Activated CD4-positive, alpha-beta T cell treated with anti-CD3 and anti-CD28 coated beads, Interleukin-2, amount 10 ng/mL, durations not matched to agents 24 days and 14 days (primary cell): ENCODE data around the gene TNIP1. TPM values are rescaled to one million over a fixed set of nuclear protein-coding genes. Genes with fewer than 3 reads are reported as not detected.

Source experiments
- DNase-seq: peaks from one replicate; pipeline ENCODE4 v3.0.0; 2022
- H3K27ac Mint-ChIP-seq: one replicate; pipeline ENCODE4 v1.8.0; 2022; ENCODE audit warnings: mild to moderate bottlenecking, mixed read lengths
- H3K27me3 Mint-ChIP-seq: one replicate; pipeline ENCODE4 v1.8.0; 2022; ENCODE audit warnings: mixed read lengths
- H3K36me3 Mint-ChIP-seq: one replicate; pipeline ENCODE4 v1.8.0; 2022; ENCODE audit warnings: low read depth, mild to moderate bottlenecking, mixed read lengths
- H3K4me1 Mint-ChIP-seq: one replicate; pipeline ENCODE4 v1.8.0; 2021; ENCODE audit warnings: mixed read lengths
- H3K4me3 Mint-ChIP-seq: one replicate; pipeline ENCODE4 v1.8.0; 2022; ENCODE audit warnings: mild to moderate bottlenecking, moderate library complexity, mixed read lengths
- H3K9me3 Mint-ChIP-seq: one replicate; pipeline ENCODE4 v1.8.0; 2021; ENCODE audit warnings: mixed read lengths
- intact Hi-C: fragments of 100-400 bp; cut with micrococcal nuclease; formaldehyde crosslinking; loops from one replicate; pipeline ENCODE4 v1.15.1; 2023
- total RNA-seq: library from RNA; stranded (reverse); gene quantifications from 2 replicates; pipeline ENCODE4 v1.2.3, GENCODE V29; 2022

TNIP1 gene
- total RNA-seq, 1 donor from 2014 or later, result 345 TPM

- Mint-ChIP-seq H3K4me3 (no peak overlapping the region), H3K9me3 (no peaks in the 10 kb centered on the region), H3K27ac (no peak overlapping the region), H3K36me3 (peaks cover 78% of the 10 kb centered on the region), H3K4me1 (peaks cover 3% of the 10 kb centered on the region), H3K27me3 (no peaks in the 10 kb centered on the region)
- intact Hi-C loops, result no loop called here
- DNase-seq, result no peak
These were observed 49.3 kb downstream of the TNIP1 start for GRCh38 chr5:151031554-151031953.

DNA sequence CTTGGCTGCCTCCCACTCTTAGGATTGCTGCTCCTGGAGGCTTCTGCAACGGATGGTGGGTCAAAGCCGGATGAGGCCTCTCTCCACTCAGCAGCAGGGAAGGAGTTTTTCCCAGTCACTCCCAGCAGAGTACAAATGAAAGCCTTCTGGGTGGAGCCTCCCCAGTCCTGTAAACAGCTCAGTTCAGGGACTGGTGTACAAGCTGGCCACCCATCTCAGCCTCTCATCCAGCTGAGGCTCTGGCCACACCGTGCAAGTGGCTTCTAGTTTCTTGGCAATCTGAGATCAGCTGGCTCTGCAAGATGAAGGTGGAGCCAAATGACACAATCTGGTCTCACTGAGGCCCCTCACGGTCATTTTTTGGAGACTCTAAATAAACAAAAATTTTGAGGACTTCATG, 50.5 kb downstream of the TNIP1 start:
- H3K27ac Mint-ChIP-seq, result no peak overlapping the region
- H3K27me3 Mint-ChIP-seq, result no peaks in the 10 kb centered on the region
- H3K36me3 Mint-ChIP-seq, result peaks cover 76% of the 10 kb centered on the region

GRCh38 chr5:151030056-151030336, 50.8 kb downstream of the TNIP1 start:
- H3K4me3 Mint-ChIP-seq, result no peak overlapping the region
- DNase-seq, result no peak
- intact Hi-C loops, result no loop called here
- H3K9me3 Mint-ChIP-seq, result no peaks in the 10 kb centered on the region
- H3K27ac Mint-ChIP-seq, result no peak overlapping the region
- H3K4me1 Mint-ChIP-seq, result peaks cover 3% of the 10 kb centered on the region
- peaks cover 77% of the 10 kb centered on the region for H3K36me3 Mint-ChIP-seq
- no peaks in the 10 kb centered on the region for H3K27me3 Mint-ChIP-seq

More for the DNA sequence above, 50.5 kb downstream of the TNIP1 start:
- no peak for DNase-seq
- intact Hi-C loops, result no loop called here
- no peak overlapping the region for H3K4me3 Mint-ChIP-seq
- no peaks in the 10 kb centered on the region for H3K9me3 Mint-ChIP-seq
- H3K4me1 Mint-ChIP-seq, result peaks cover 3% of the 10 kb centered on the region

DNA sequence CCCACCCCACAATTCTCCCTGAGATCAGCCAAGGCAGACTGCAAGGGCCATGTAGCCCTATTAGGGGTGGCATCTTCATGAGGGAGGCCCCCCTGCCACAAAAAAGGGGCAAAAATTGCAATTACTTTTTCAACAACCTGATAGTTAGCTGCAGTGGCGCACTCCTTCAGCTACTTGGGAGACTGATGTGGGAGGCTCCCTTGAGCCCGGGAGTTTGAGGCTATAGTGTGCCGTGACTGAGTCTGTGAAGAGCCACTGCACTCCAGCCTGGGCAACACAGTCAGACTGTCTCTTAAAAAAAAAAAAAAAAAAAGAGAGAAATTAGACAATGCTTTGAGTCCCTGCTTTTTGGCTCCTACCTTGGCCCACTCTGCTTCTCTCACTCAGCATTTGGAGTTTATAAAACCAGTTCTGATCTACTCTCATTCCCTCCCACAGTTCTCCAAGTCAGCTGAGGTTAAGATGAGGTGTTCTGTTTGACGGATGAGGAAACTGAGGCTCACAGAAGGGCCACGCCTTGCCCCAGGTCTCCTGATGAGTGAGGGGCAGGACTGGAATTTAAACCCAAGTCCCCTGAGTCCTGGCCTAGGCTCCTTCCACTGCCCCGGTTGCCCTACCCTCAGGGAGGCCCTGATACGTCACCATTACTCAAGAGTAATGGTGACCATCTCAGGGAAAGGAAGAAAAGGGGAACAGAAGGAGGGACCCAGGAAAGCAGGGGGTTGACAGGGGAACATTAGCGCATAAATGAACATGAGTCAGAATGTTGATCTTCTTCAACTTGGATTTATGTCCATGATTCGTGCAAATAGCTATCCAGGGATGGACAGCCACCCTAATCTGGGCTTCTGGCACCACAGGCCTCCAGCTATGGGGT, 51.4 kb downstream of the TNIP1 start:
- no peak overlapping the region for H3K4me3 Mint-ChIP-seq
- H3K9me3 Mint-ChIP-seq, result no peaks in the 10 kb centered on the region
- intact Hi-C loops, result no loop called here
- peaks cover 2% of the 10 kb centered on the region for H3K4me1 Mint-ChIP-seq
- peaks cover 75% of the 10 kb centered on the region for H3K36me3 Mint-ChIP-seq
- H3K27me3 Mint-ChIP-seq, result no peaks in the 10 kb centered on the region
- no peak overlapping the region for H3K27ac Mint-ChIP-seq
- no peak for DNase-seq

DNA sequence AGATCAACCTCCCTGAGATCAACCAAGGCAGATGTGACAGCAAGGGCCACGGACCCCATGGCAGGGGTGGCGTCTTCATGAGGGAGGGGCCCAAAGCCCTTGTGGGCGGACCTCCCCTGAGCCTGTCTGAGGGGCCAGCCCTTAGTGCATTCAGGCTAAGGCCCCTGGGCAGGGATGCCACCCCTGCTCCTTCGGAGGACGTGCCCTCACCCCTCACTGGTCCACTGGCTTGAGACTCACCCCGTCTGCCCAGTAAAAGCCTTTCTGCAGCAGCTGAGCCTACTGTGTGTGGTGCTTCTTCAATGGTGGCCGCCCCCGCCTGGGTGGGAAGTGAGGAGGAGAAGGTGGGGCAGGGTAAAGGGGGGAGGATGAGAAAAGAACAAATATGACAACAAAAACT, 52.1 kb downstream of the TNIP1 start:
- Mint-ChIP-seq H3K27ac (no peak overlapping the region), H3K36me3 (peaks cover 69% of the 10 kb centered on the region), H3K9me3 (no peaks in the 10 kb centered on the region), H3K27me3 (no peaks in the 10 kb centered on the region), H3K4me3 (no peak overlapping the region), H3K4me1 (no peaks in the 10 kb centered on the region)
- intact Hi-C loops, result no loop called here
- no peak for DNase-seq

- Mint-ChIP-seq H3K9me3 (no peaks in the 10 kb centered on the region), H3K27ac (no peak overlapping the region), H3K27me3 (no peaks in the 10 kb centered on the region), H3K4me3 (no peak overlapping the region), H3K36me3 (peaks cover 66% of the 10 kb centered on the region), H3K4me1 (no peaks in the 10 kb centered on the region)
- intact Hi-C loops, result no loop called here
- no peak for DNase-seq
These were observed 52.8 kb downstream of the TNIP1 start for GRCh38 chr5:151027961-151028479.

DNA sequence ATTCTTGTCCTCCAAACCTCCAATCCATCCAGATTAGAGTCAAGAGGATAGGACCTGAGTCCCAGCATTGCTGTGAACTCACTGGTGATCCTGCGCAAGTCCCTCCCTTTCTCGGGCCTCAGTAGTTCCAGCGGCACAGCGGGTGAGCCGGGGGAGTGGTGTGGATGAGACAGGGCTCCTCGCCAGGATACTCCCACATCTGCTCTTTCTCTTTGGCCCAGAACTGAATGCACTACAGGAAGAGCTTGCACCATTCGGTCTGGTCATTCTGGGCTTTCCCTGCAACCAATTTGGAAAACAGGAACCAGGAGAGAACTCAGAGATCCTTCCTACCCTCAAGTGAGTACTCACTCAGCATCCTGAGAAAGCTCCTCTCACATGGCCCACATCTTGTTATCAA, 54.2 kb downstream of the TNIP1 start:
- intact Hi-C loops, result no loop called here
- Mint-ChIP-seq H3K27ac (peak overlapping the region; percentile 25), H3K4me3 (no peak overlapping the region), H3K4me1 (no peaks in the 10 kb centered on the region), H3K36me3 (peaks cover 63% of the 10 kb centered on the region), H3K27me3 (no peaks in the 10 kb centered on the region), H3K9me3 (no peaks in the 10 kb centered on the region)
- DNase-seq, result no peak

DNA sequence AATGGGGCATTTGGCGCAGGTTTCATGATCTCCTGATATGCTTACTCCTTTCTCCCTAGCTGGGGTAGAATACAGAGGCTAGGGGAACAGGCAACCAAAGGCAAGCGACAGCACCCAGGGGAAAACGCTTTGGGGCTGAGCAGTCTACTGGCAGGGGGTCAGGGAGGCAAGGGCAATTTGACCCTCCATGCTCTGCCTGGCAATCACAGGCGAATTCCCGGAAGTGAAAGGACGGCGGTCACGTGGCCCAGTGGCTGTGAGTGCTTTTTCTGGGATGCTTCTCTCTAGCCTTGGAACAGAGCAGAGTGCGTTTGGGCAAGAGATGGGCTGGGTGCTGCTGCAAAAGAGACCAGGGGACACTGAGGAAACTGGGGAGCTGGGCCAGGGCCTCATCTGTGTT, 54.7 kb downstream of the TNIP1 start:
- peaks cover 61% of the 10 kb centered on the region for H3K36me3 Mint-ChIP-seq
- H3K27ac Mint-ChIP-seq, result no peak overlapping the region
- H3K4me3 Mint-ChIP-seq, result no peak overlapping the region
- no peaks in the 10 kb centered on the region for H3K9me3 Mint-ChIP-seq
- intact Hi-C loops, result no loop called here
- H3K27me3 Mint-ChIP-seq, result peaks cover 2% of the 10 kb centered on the region
- peaks cover 2% of the 10 kb centered on the region for H3K4me1 Mint-ChIP-seq
- no peak for DNase-seq

DNA sequence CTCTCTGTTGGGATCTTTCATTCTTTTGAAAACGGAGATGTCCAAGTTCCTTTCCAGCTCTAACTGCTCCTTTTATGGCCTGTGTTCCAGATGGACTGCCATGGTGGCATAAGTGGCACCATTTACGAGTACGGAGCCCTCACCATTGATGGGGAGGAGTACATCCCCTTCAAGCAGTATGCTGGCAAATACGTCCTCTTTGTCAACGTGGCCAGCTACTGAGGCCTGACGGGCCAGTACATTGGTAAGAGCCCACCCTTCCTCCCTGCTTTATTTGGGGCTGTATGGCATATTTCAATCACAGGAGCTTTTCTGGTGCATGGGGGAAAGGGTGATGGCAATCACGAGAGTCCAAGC, 55.6 kb downstream of the TNIP1 start:
- intact Hi-C loops, result no loop called here
- Mint-ChIP-seq H3K9me3 (no peaks in the 10 kb centered on the region), H3K27ac (no peak overlapping the region), H3K4me3 (no peak overlapping the region), H3K4me1 (peaks cover 5% of the 10 kb centered on the region), H3K27me3 (peaks cover 5% of the 10 kb centered on the region), H3K36me3 (peaks cover 57% of the 10 kb centered on the region)
- DNase-seq, result no peak

GRCh38 chr5:151024440-151025249, 56.2 kb downstream of the TNIP1 start:
- Mint-ChIP-seq H3K27me3 (peaks cover 5% of the 10 kb centered on the region), H3K4me1 (peaks cover 5% of the 10 kb centered on the region), H3K4me3 (no peak overlapping the region), H3K27ac (no peak overlapping the region), H3K36me3 (peaks cover 56% of the 10 kb centered on the region), H3K9me3 (no peaks in the 10 kb centered on the region)
- DNase-seq, result no peak
- intact Hi-C loops, result no loop called here

- Mint-ChIP-seq H3K4me1 (peaks cover 12% of the 10 kb centered on the region), H3K27ac (no peak overlapping the region)
These were observed 57.2 kb downstream of the TNIP1 start for GRCh38 chr5:151023651-151024050.

GRCh38 chr5:151023047-151023615, 57.7 kb downstream of the TNIP1 start:
- Mint-ChIP-seq H3K4me1 (peaks cover 12% of the 10 kb centered on the region), H3K9me3 (no peaks in the 10 kb centered on the region), H3K4me3 (no peak overlapping the region), H3K27me3 (peaks cover 7% of the 10 kb centered on the region), H3K36me3 (peaks cover 46% of the 10 kb centered on the region), H3K27ac (no peak overlapping the region)
- intact Hi-C loops, result no loop called here
- DNase-seq, result no peak

More at GRCh38 chr5:151023651-151024050, 57.2 kb downstream of the TNIP1 start:
- Mint-ChIP-seq H3K36me3 (peaks cover 50% of the 10 kb centered on the region), H3K4me3 (no peak overlapping the region), H3K9me3 (no peaks in the 10 kb centered on the region), H3K27me3 (peaks cover 7% of the 10 kb centered on the region)
- intact Hi-C loops, result no loop called here
- no peak for DNase-seq

- H3K27ac Mint-ChIP-seq, result peak overlapping the region; percentile 4
- no peak overlapping the region for H3K4me3 Mint-ChIP-seq
These were observed 58.3 kb downstream of the TNIP1 start for GRCh38 chr5:151022511-151023018.

DNA sequence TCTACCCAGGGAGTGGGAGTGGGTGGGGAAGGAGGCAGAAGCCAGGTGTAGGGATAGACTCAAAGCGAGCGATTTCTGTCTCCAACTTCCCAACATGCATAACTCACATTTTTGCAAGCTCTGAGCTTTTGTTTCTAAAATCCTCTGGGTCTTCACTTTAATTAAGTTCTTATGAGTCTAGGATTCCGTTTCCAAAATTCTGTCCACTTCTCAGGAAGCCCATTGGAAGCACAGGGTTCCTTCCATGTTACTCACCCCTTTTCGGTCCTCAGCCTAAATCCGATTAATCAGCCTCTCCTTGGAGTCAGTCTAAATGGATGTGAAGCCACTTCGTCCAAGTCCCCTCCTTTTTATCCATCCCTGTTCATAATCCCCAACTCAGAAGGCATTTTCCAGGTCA, 59.1 kb downstream of the TNIP1 start:
- H3K4me3 Mint-ChIP-seq, result no peak overlapping the region
- peaks cover 12% of the 10 kb centered on the region for H3K4me1 Mint-ChIP-seq
- H3K27me3 Mint-ChIP-seq, result peaks cover 7% of the 10 kb centered on the region
- no peak overlapping the region for H3K27ac Mint-ChIP-seq
- no peaks in the 10 kb centered on the region for H3K9me3 Mint-ChIP-seq
- no peak for DNase-seq
- peaks cover 43% of the 10 kb centered on the region for H3K36me3 Mint-ChIP-seq
- intact Hi-C loops, result no loop called here

More at GRCh38 chr5:151022511-151023018, 58.3 kb downstream of the TNIP1 start:
- no peak for DNase-seq
- peaks cover 45% of the 10 kb centered on the region for H3K36me3 Mint-ChIP-seq
- H3K9me3 Mint-ChIP-seq, result no peaks in the 10 kb centered on the region
- H3K27me3 Mint-ChIP-seq, result peaks cover 7% of the 10 kb centered on the region
- intact Hi-C loops, result no loop called here
- H3K4me1 Mint-ChIP-seq, result peaks cover 12% of the 10 kb centered on the region
